H1 (cell line): ENCODE measurements around the gene SHH. TPM values are rescaled to one million over a fixed set of nuclear protein-coding genes. Genes with fewer than 3 reads are reported as not detected.

Experiments
- CTCF ChIA-PET: fragments of 300-600 bp; sonication (Branson Sonifier 250); formaldehyde crosslinking; loops from one replicate; lab custom pipeline; 2021; ENCODE audit not compliant: partially characterized antibody; lab: Charles Lee
- POLR2A ChIA-PET: fragments of 300-600 bp; sonication (Branson Sonifier 250); formaldehyde crosslinking; loops from one replicate; lab custom pipeline; 2021; ENCODE audit warnings: inconsistent platforms; ENCODE audit not compliant: partially characterized antibody; lab: Charles Lee
- DNase-seq, 2 experiments: peaks; one replicate each; pipeline versions ENCODE4 v3.0.0 to v3.0.0-alpha.2; 2010 to 2022; ENCODE audit warnings: low spot score in 2 of 2, low read depth in 1 of 2, mixed read lengths in 1 of 2
- FAIRE-seq: peaks from 2 replicates; lab custom pipeline; 2011; peaks lifted over from hg19 to GRCh38; lab: Jason Lieb, UNC
- H2AFZ ChIP-seq: 2 replicates; pipeline ENCODE4 v1.8.1; 2012; ENCODE audit warnings: low read length, inconsistent platforms
- H2AK5ac ChIP-seq: 2 replicates; pipeline ENCODE4 v1.6.1; 2013; ENCODE audit warnings: low read depth, low read length
- H2BK120ac ChIP-seq: replicated peaks from 2 replicates; pipeline ENCODE3; 2013; ENCODE audit warnings: low read depth, low read length, inconsistent platforms
- H2BK12ac ChIP-seq: 2 replicates; pipeline ENCODE4 v1.6.1; 2013; ENCODE audit warnings: low read depth, low read length
- H2BK15ac ChIP-seq: 2 replicates; pipeline ENCODE4 v1.6.1; 2013; ENCODE audit warnings: low read length
- H2BK20ac ChIP-seq: 2 replicates; pipeline ENCODE4 v1.6.1; 2013; ENCODE audit warnings: low read length
- H2BK5ac ChIP-seq: 2 replicates; pipeline ENCODE4 v1.6.1; 2013; ENCODE audit warnings: low read depth, low read length
- H3K14ac ChIP-seq: 2 replicates; pipeline ENCODE4 v1.6.1; 2013; ENCODE audit warnings: inconsistent platforms; ENCODE audit not compliant: insufficient read length
- H3K18ac ChIP-seq: 2 replicates; pipeline ENCODE4 v1.6.1; 2013; ENCODE audit warnings: low read length; ENCODE audit errors: extremely low read depth
- H3K23ac ChIP-seq: 2 replicates; pipeline ENCODE4 v1.6.1; 2013; ENCODE audit warnings: inconsistent platforms; ENCODE audit not compliant: insufficient read length
- H3K23me2 ChIP-seq: 2 replicates; pipeline ENCODE4 v1.6.1; 2013; ENCODE audit warnings: low read depth, low read length
- H3K27ac ChIP-seq: 2 replicates; pipeline ENCODE4 v1.6.1; 2011; ENCODE audit warnings: low read depth, low read length, inconsistent platforms
- H3K27me3 ChIP-seq, 4 experiments: replicated peaks in 1 of 4; 1 replicate in 1 of 4; 2 replicates in 3 of 4; pipeline versions ENCODE4 v1.6.1 to v1.8.1; 2011 to 2013; ENCODE audit warnings: low read length in 3 of 4, mild to moderate bottlenecking in 3 of 4, inconsistent platforms in 2 of 4, mixed read lengths in 2 of 4, moderate library complexity in 1 of 4; ENCODE audit not compliant: control insufficient read depth in 3 of 4, insufficient read depth in 3 of 4; ENCODE audit errors: extremely low read depth in 1 of 4
- H3K36me3 ChIP-seq, 4 experiments: 2 replicates each; pipeline versions ENCODE4 v1.6.1 to v1.8.1; 2011 to 2013; ENCODE audit warnings: mild to moderate bottlenecking in 4 of 4, low read length in 3 of 4, moderate library complexity in 2 of 4, control low read depth in 1 of 4, inconsistent platforms in 1 of 4; ENCODE audit not compliant: insufficient read depth in 4 of 4, control insufficient read depth in 2 of 4
- H3K4ac ChIP-seq: replicated peaks from 2 replicates; pipeline ENCODE3; 2013; ENCODE audit warnings: low read length, low read depth, mixed read lengths, inconsistent platforms; ENCODE audit not compliant: insufficient read length
- H3K4me1 ChIP-seq, 4 experiments: replicated peaks in 1 of 4; 1 replicate in 1 of 4; 2 replicates in 3 of 4; pipeline versions ENCODE4 v1.6.1 to v1.8.1; 2011 to 2013; ENCODE audit warnings: low read length in 3 of 4, inconsistent platforms in 2 of 4, mixed read lengths in 1 of 4; ENCODE audit not compliant: insufficient read depth in 4 of 4, control insufficient read depth in 3 of 4
- H3K4me2 ChIP-seq, 2 experiments: 2 replicates each; pipeline versions ENCODE4 v1.6.1 to v1.8.1; 2011 to 2013; ENCODE audit warnings: low read depth in 2 of 2, low read length in 2 of 2, control low read depth in 1 of 2, inconsistent platforms in 1 of 2, mild to moderate bottlenecking in 1 of 2; ENCODE audit not compliant: insufficient read depth in 1 of 2
- H3K4me3 ChIP-seq, 4 experiments: fragments of 200-600, 300-600 bp in 1 of 4; sonication (generic), shearing (Covaris generic), sonication (Bioruptor Twin) in 1 of 4; 2 replicates each; pipeline versions ENCODE4 v1.5.1 to v1.8.1; 2011 to 2016; ENCODE audit warnings: low read length in 4 of 4, low read depth in 3 of 4, control low read depth in 2 of 4, inconsistent platforms in 2 of 4, mild to moderate bottlenecking in 2 of 4, mixed read lengths in 1 of 4, moderate library complexity in 1 of 4; ENCODE audit not compliant: insufficient read depth in 2 of 4; ENCODE audit errors: extremely low read depth in 1 of 4
- H3K56ac ChIP-seq: replicated peaks from 2 replicates; pipeline ENCODE3; 2013; ENCODE audit warnings: low read depth, mild to moderate bottlenecking, mixed read lengths, low read length, inconsistent platforms; ENCODE audit not compliant: insufficient read length
- H3K79me1 ChIP-seq: 2 replicates; pipeline ENCODE4 v1.6.1; 2013; ENCODE audit warnings: low read depth, low read length, control low read depth
- H3K79me2 ChIP-seq, 2 experiments: 2 replicates each; pipeline versions ENCODE4 v1.6.1 to v1.8.1; 2012 to 2013; ENCODE audit warnings: low read length in 2 of 2, mild to moderate bottlenecking in 2 of 2, inconsistent platforms in 1 of 2; ENCODE audit not compliant: insufficient read depth in 2 of 2, control insufficient read depth in 1 of 2
- H3K9ac ChIP-seq, 4 experiments: replicated peaks in 1 of 4; 1 replicate in 1 of 4; 2 replicates in 3 of 4; pipeline versions ENCODE4 v1.6.1 to v1.8.1; 2011 to 2013; ENCODE audit warnings: low read depth in 3 of 4, low read length in 3 of 4, control low read depth in 2 of 4, mild to moderate bottlenecking in 2 of 4, moderate library complexity in 2 of 4, inconsistent platforms in 1 of 4; ENCODE audit errors: extremely low read depth in 1 of 4
- H3K9me3 ChIP-seq, 2 experiments: 2 replicates each; pipeline versions ENCODE4 v1.6.1 to v1.8.1; 2012 to 2013; ENCODE audit warnings: mild to moderate bottlenecking in 2 of 2, moderate library complexity in 2 of 2, control low read depth in 1 of 2, inconsistent platforms in 1 of 2, low read depth in 1 of 2, low read length in 1 of 2, mixed read lengths in 1 of 2; ENCODE audit not compliant: insufficient read depth in 2 of 2
- H4K20me1 ChIP-seq, 2 experiments: replicated peaks in 1 of 2; 2 replicates each; pipeline versions ENCODE3 to v1.8.1; 2011 to 2013; ENCODE audit warnings: inconsistent platforms in 2 of 2, low read length in 2 of 2, mild to moderate bottlenecking in 1 of 2; ENCODE audit not compliant: insufficient read depth in 2 of 2, control insufficient read depth in 1 of 2
- H4K5ac ChIP-seq: 2 replicates; pipeline ENCODE4 v1.6.1; 2013; ENCODE audit warnings: low read length, low read depth, mixed read lengths, inconsistent platforms; ENCODE audit not compliant: insufficient read length
- H4K8ac ChIP-seq: 2 replicates; pipeline ENCODE4 v1.8.0; 2013; ENCODE audit warnings: mild to moderate bottlenecking, moderate library complexity, low read length, inconsistent platforms; ENCODE audit not compliant: insufficient read depth; ENCODE audit errors: extremely low read depth
- H4K91ac ChIP-seq: replicated peaks from 2 replicates; pipeline ENCODE3; 2013; ENCODE audit warnings: low read length, mixed read lengths, inconsistent platforms; ENCODE audit not compliant: insufficient read length
- EP300 ChIP-seq, 2 experiments: IDR thresholded peaks; 1 replicate in 1 of 2; 2 replicates in 1 of 2; pipeline ENCODE4 v1.6.1; 2011 to 2012; ENCODE audit warnings: low read depth in 2 of 2, low read length in 2 of 2, mild to moderate bottlenecking in 2 of 2, borderline replicate concordance in 1 of 2, inconsistent platforms in 1 of 2, moderate library complexity in 1 of 2
- GABPA ChIP-seq: IDR thresholded peaks from 2 replicates; pipeline ENCODE4 v1.6.1; 2011; ENCODE audit warnings: mild to moderate bottlenecking, low read length, moderate library complexity, borderline replicate concordance; ENCODE audit not compliant: insufficient read depth
- HDAC6 ChIP-seq: IDR thresholded peaks from one replicate; pipeline ENCODE4 v1.7.1; 2012; ENCODE audit warnings: low read depth, mild to moderate bottlenecking, inconsistent platforms, low read length, moderate library complexity
- RAD21 ChIP-seq, 2 experiments: IDR thresholded peaks in 1 of 2; conservative IDR thresholded peaks in 1 of 2; 2 replicates each; pipeline ENCODE4 v1.6.1; 2011; ENCODE audit warnings: low read depth in 2 of 2, low read length in 2 of 2, improper control_type of control experiment in 1 of 2, inconsistent platforms in 1 of 2, mild to moderate bottlenecking in 1 of 2, moderate library complexity in 1 of 2
- RFX5 ChIP-seq: IDR thresholded peaks from 2 replicates; pipeline ENCODE4 v1.6.1; 2011; ENCODE audit warnings: low read depth, low read length, improper control_type of control experiment, borderline replicate concordance
- YY1 ChIP-seq: IDR thresholded peaks from 2 replicates; pipeline ENCODE4 v1.6.1; 2011; ENCODE audit warnings: low read depth, mild to moderate bottlenecking, low read length
- WGBS, 2 experiments: shearing (Covaris generic) in 1 of 2; methylation state at CpG; one replicate each; pipeline versions ENCODE4 v1.1.6 to v1.1.7; 2013 to 2015; ENCODE audit warnings: low lambda C conversion rate in 2 of 2, mixed read lengths in 2 of 2, inconsistent platforms in 1 of 2, low coverage in 1 of 2, missing lambda C conversion rate in 1 of 2; ENCODE audit not compliant: insufficient replicate concordance in 2 of 2, insufficient coverage in 1 of 2, insufficient read length in 1 of 2; ENCODE audit errors: extremely low coverage in 1 of 2, missing lambda C conversion rate in 1 of 2; 5-methylcytosine and 5-hydroxymethylcytosine counted together
- polyA plus RNA-seq, 7 experiments: library from polyadenylated mRNA; depleted of rRNA in 3 of 7; stranded (reverse) in 5 of 7; unstranded in 2 of 7; fragments of >200 nt in 5 of 7; fragments of 200-250 nt in 2 of 7; gene quantifications; 1 replicate in 5 of 7; 2 replicates in 1 of 7; 4 replicates in 1 of 7; pipeline versions ENCODE4 v1.2.1 to v1.2.3, GENCODE V29; 2011 to 2013; ENCODE audit warnings: missing spikeins in 2 of 7, mixed read lengths in 2 of 7
- total RNA-seq: library from RNA; stranded (reverse); fragmentation: NEBNext Ultra II Directional; extraction: Animal tissue kit (Norgen Biotek cat#: 25700); gene quantifications from 2 replicates; pipeline ENCODE4 v1.2.1, GENCODE V29; 2021
- TF ChIP-seq, protein P1 (sequence below), 3 experiments: IDR thresholded peaks; 1 replicate in 2 of 3; 2 replicates in 1 of 3; pipeline versions ENCODE4 v1.5.1 to v1.6.1; 2011; ENCODE audit warnings: low read length in 3 of 3, mild to moderate bottlenecking in 3 of 3, inconsistent platforms in 2 of 3, low read depth in 1 of 3, moderate library complexity in 1 of 3; ENCODE audit not compliant: insufficient read depth in 1 of 3; ENCODE audit errors: control extremely low read depth in 1 of 3

SHH gene
- total and polyA plus RNA-seq, 2 of the 8 experiments (the other 6 are each of a cell fraction or from before 2014, with no cell fraction given), result not detected

DNA sequence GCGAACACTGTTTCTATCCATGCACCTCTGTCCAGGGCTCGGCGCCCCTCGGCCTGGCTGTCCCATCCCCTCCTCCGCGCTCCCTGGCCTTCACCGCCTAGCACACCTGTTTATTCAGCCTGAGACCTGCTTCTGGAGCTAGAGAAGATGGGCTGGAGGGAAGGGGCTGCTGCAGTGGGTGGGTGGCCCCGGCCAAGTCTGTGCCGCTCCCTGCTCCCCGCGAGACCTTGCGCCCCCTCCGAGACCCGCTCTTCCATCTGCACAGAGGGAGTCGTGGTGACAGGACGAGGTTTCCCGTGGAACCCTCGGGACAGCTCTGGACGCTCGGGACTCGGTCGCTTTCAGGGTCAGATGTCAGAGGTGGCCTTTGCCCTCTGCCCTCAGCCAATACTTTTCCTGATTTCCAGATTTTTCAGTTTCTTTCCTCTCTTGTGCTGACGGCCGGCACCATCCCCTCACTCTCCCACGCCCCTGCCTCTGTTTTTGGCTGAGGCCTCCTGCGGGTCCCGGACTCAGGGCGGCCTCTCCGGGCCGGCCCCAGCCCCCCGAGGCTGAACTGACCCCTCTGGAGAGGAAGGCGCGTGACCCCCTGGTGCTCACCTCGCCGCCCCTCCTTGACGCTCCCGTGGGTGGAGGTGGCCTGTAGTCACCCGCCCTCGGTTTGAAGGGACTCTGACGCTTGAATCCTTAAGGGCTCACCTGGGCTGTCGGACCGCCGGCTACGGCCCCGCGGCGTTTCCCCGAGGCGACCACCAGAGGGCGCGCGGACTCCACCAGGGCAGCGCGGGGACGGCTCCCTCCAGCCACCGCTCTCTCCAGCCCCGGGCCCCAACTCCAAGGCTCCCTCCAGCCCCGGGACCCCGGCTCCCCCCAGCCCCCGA lies 15.6 kb downstream of the SHH start:
- no peak overlapping the region for H2BK120ac ChIP-seq
- H3K79me2 ChIP-seq, result no peaks in the 10 kb centered on the region
- DNase-seq (peak in 1 of 2 experiments; percentile 96), FAIRE-seq (no peak)
- ChIA-PET POLR2A (no interaction called here), CTCF (interaction anchor here (0.8 to 1.8 kb wide), 7 partner anchors 14 to 914 kb away, joined by 3 to 5 read pairs (median 3); no protein-coding TSS in a partner anchor)
- H3K14ac ChIP-seq, result no peak overlapping the region
- H3K4me3 ChIP-seq, result peak overlapping the region in 1 of 4 experiments; percentile 52; a peak in 2 of 8 replicates
- peak overlapping the region in 1 of 2 experiments; percentile 54; a peak in 2 of 4 replicates for H3K4me2 ChIP-seq
- peaks cover 0 to 10% of the 10 kb centered on the region in 2 experiments for H4K20me1 ChIP-seq
- H3K56ac ChIP-seq, result no peak overlapping the region
- H3K18ac ChIP-seq, result no peak overlapping the region
- no peak overlapping the region for H4K5ac ChIP-seq
- H4K91ac ChIP-seq, result no peak overlapping the region
- no peak overlapping the region for H2BK12ac ChIP-seq
- no peaks in the 10 kb centered on the region for H3K4me1 ChIP-seq
- H3K9ac ChIP-seq, result no peak overlapping the region
- no peak overlapping the region for H2AFZ ChIP-seq
- H3K36me3 ChIP-seq, result no peaks in the 10 kb centered on the region
- no peak overlapping the region for H2AK5ac ChIP-seq
- no peak overlapping the region for H2BK20ac ChIP-seq
- no peak overlapping the region for H3K23ac ChIP-seq
- H4K8ac ChIP-seq, result peak overlapping the region; percentile 63; the same call in 1 of the 2 replicates
- peaks cover 9% of the 10 kb centered on the region for H3K23me2 ChIP-seq
- WGBS, 2 experiments, result 48% methylated on average over 52 of the region's 60 CpGs; no CpG with 5 or more reads in 1 of the 2 experiments
- H2BK5ac ChIP-seq, result no peak overlapping the region
- peaks cover 5 to 7% of the 10 kb centered on the region in 2 experiments; a peak in 1 of 4 replicates for H3K9me3 ChIP-seq
- no peak overlapping the region for H2BK15ac ChIP-seq
- 0 out of 2 replicates have a peak, but pooled peaks cover 2% of the 10 kb centered on the region for H3K79me1 ChIP-seq
- H3K27ac ChIP-seq, result no peak overlapping the region
- H3K27me3 ChIP-seq, result peaks cover 14 to 57% (median 45%) of the 10 kb centered on the region in 4 experiments
- no peak overlapping the region for H3K4ac ChIP-seq
- TF ChIP-seq EP300 (IDR thresholded peaks at IDR 0.05; ENCODE audit: borderline replicate concordance in 1 of 2, low read depth in 2 of 2, low read length in 2 of 2), result 0 out of 3 replicates have a peak, but pooled peaks of 1 of the 2 experiments have one; percentile 11
- TF ChIP-seq RFX5, result no peak
- TF ChIP-seq HDAC6, result no peak
- TF ChIP-seq RAD21 (IDR thresholded peaks at IDR 0.05 in 1 of 2, conservative IDR thresholded peaks at IDR 0.05 in 1 of 2; ENCODE audit: low read depth in 2 of 2, low read length in 2 of 2), result peak; percentile 89 to 93
- TF ChIP-seq, protein P1, sequence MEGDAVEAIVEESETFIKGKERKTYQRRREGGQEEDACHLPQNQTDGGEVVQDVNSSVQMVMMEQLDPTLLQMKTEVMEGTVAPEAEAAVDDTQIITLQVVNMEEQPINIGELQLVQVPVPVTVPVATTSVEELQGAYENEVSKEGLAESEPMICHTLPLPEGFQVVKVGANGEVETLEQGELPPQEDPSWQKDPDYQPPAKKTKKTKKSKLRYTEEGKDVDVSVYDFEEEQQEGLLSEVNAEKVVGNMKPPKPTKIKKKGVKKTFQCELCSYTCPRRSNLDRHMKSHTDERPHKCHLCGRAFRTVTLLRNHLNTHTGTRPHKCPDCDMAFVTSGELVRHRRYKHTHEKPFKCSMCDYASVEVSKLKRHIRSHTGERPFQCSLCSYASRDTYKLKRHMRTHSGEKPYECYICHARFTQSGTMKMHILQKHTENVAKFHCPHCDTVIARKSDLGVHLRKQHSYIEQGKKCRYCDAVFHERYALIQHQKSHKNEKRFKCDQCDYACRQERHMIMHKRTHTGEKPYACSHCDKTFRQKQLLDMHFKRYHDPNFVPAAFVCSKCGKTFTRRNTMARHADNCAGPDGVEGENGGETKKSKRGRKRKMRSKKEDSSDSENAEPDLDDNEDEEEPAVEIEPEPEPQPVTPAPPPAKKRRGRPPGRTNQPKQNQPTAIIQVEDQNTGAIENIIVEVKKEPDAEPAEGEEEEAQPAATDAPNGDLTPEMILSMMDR (IDR thresholded peaks at IDR 0.05; ENCODE audit: control extremely low read depth in 1 of 3, insufficient read depth in 1 of 3, low read depth in 1 of 3, low read length in 3 of 3), result peak in 2 of 3 experiments; percentile 74 to 86; a peak in 3 of 4 replicates
- peak; percentile 69; the same call in 1 of the 2 replicates for TF ChIP-seq GABPA
- 0 out of 2 replicates have a peak, but pooled peaks have one; percentile 5 for TF ChIP-seq YY1
